Endothelial cell of umbilical vein (primary cell): Measurements from ENCODE around the gene SCN2B. TPM values are rescaled to one million over a fixed set of nuclear protein-coding genes. Genes with fewer than 3 reads are reported as not detected.

Experiments
- BruUV-seq: library from RNA; stranded (reverse); fragments of 400-500 nt; replicated peaks from 2 replicates; lab custom pipeline; 2021; lab: Mats Ljungman, UMichigan
- CTCF ChIA-PET: fragments of 300-600, 350-600 bp; sonication (Branson Sonifier 250); formaldehyde crosslinking; loops from one replicate; lab custom pipeline; 2021; ENCODE audit warnings: antibody characterized with exemption, inconsistent platforms; lab: Charles Lee
- POLR2A ChIA-PET: fragments of 300-600, 350-600 bp; sonication (Branson Sonifier 250); formaldehyde crosslinking; loops from one replicate; lab custom pipeline; 2021; ENCODE audit warnings: antibody characterized with exemption, inconsistent platforms; lab: Charles Lee
- DNase-seq: peaks from one replicate; pipeline ENCODE4 v3.0.0-alpha.2; 2011; ENCODE audit warnings: low read depth, low spot score
- FAIRE-seq: peaks from 2 replicates; lab custom pipeline; 2011; peaks lifted over from hg19 to GRCh38; lab: Jason Lieb, UNC
- H2AFZ ChIP-seq: 2 replicates; pipeline ENCODE4 v1.6.0; 2012; ENCODE audit warnings: low read depth, low read length, control low read depth, inconsistent platforms
- H3K27ac ChIP-seq: 2 replicates; pipeline ENCODE4 v1.5.1; 2011; ENCODE audit warnings: low read depth, mild to moderate bottlenecking, control low read depth, low read length, moderate library complexity; ENCODE audit not compliant: insufficient read depth
- H3K27me3 ChIP-seq, 2 experiments: 2 replicates each; pipeline versions ENCODE4 v1.6.0 to v1.6.1; 2011; ENCODE audit warnings: low read length in 2 of 2, mixed read lengths in 1 of 2; ENCODE audit not compliant: control insufficient read depth in 2 of 2, insufficient read depth in 2 of 2
- H3K36me3 ChIP-seq, 2 experiments: 2 replicates in 1 of 2; 3 replicates in 1 of 2; pipeline ENCODE4 v1.5.1; 2011; ENCODE audit warnings: low read length in 2 of 2, mild to moderate bottlenecking in 1 of 2, moderate library complexity in 1 of 2; ENCODE audit not compliant: control insufficient read depth in 2 of 2, insufficient read depth in 2 of 2; ENCODE audit errors: extremely low read depth in 1 of 2
- H3K4me1 ChIP-seq: 3 replicates; pipeline ENCODE4 v1.5.1; 2011; ENCODE audit warnings: mild to moderate bottlenecking, low read length; ENCODE audit not compliant: control insufficient read depth, insufficient read depth; ENCODE audit errors: extremely low read depth
- H3K4me2 ChIP-seq: 2 replicates; pipeline ENCODE4 v1.6.1; 2011; ENCODE audit warnings: low read length, control low read depth, mixed read lengths; ENCODE audit not compliant: insufficient read depth
- H3K4me3 ChIP-seq, 3 experiments: fragments of 200-600 bp in 1 of 3; sonication (generic), shearing (Covaris generic) in 1 of 3; replicated peaks in 1 of 3; 2 replicates each; pipeline ENCODE4 v1.5.1; 2011 to 2016; ENCODE audit warnings: control low read depth in 3 of 3, low read length in 3 of 3, mild to moderate bottlenecking in 2 of 3, inconsistent platforms in 1 of 3, low read depth in 1 of 3, moderate library complexity in 1 of 3; ENCODE audit not compliant: insufficient read depth in 1 of 3
- H3K79me2 ChIP-seq: 2 replicates; pipeline ENCODE4 v1.6.0; 2012; ENCODE audit warnings: low read length, inconsistent platforms; ENCODE audit not compliant: control insufficient read depth, insufficient read depth
- H3K9ac ChIP-seq: replicated peaks from 2 replicates; pipeline ENCODE3; 2011; ENCODE audit warnings: low read length, control low read depth; ENCODE audit not compliant: insufficient read depth; ENCODE audit errors: extremely low read depth
- H3K9me1 ChIP-seq: replicated peaks from 3 replicates; pipeline ENCODE4 v1.6.0; 2011; ENCODE audit warnings: mild to moderate bottlenecking, low read length; ENCODE audit not compliant: control insufficient read depth, insufficient read depth; ENCODE audit errors: extremely low read depth
- H3K9me3 ChIP-seq: replicated peaks from 2 replicates; pipeline ENCODE4 v1.5.1; 2012; ENCODE audit warnings: low read length, inconsistent platforms; ENCODE audit not compliant: control insufficient read depth, insufficient read depth
- H4K20me1 ChIP-seq: replicated peaks from 2 replicates; pipeline ENCODE3; 2011; ENCODE audit warnings: mild to moderate bottlenecking, low read length; ENCODE audit not compliant: control insufficient read depth, insufficient read depth; ENCODE audit errors: extremely low read depth
- EZH2 ChIP-seq: IDR thresholded peaks from 2 replicates; pipeline ENCODE4 v1.6.1; 2012; ENCODE audit warnings: borderline replicate concordance, low read depth, mild to moderate bottlenecking, moderate library complexity, low read length, inconsistent platforms; ENCODE audit not compliant: severe bottlenecking
- FOS ChIP-seq: IDR thresholded peaks from 2 replicates; pipeline ENCODE4 v1.6.1; 2011; ENCODE audit warnings: mild to moderate bottlenecking, low read length, moderate library complexity, borderline replicate concordance; ENCODE audit not compliant: insufficient read depth
- GATA2 ChIP-seq: IDR thresholded peaks from 2 replicates; pipeline ENCODE4 v1.7.0; 2011; ENCODE audit warnings: low read depth, mild to moderate bottlenecking, moderate library complexity, mixed read lengths, low read length; ENCODE audit not compliant: insufficient read length, insufficient read depth
- JUN ChIP-seq: IDR thresholded peaks from 2 replicates; pipeline ENCODE4 v1.6.1; 2011; ENCODE audit warnings: borderline replicate concordance, low read depth; ENCODE audit not compliant: insufficient read length, insufficient read depth
- MYC ChIP-seq: IDR thresholded peaks from one replicate; pipeline ENCODE4 v1.6.1; 2011; ENCODE audit warnings: mild to moderate bottlenecking, low read depth, low read length
- POLR2A ChIP-seq: IDR thresholded peaks from 2 replicates; pipeline ENCODE4 v1.6.1; 2012; ENCODE audit warnings: low read depth, mild to moderate bottlenecking, control low read depth, low read length
- POLR2AphosphoS5 ChIP-seq: IDR thresholded peaks from 2 replicates; pipeline ENCODE4 v1.6.1; 2012; ENCODE audit warnings: low read depth, mild to moderate bottlenecking, control low read depth, low read length, moderate library complexity; ENCODE audit not compliant: insufficient read depth
- dilution Hi-C: fragments of 300-500 bp; cut with MboI; formaldehyde crosslinking; loops from one replicate; pipeline ENCODE4 v1.15.0; 2019; ENCODE audit warnings: low sequenced_read_pairs; ENCODE audit not compliant: extremely low pct_ligation_motif_present
- intact Hi-C: fragments of 100-400 bp; cut with micrococcal nuclease; formaldehyde crosslinking; loops from one replicate; pipeline ENCODE4 v1.10.0; 2022
- polyA plus RNA-seq, 4 experiments: library from polyadenylated mRNA; depleted of rRNA in 3 of 4; stranded (reverse) in 3 of 4; unstranded in 1 of 4; fragments of >200 nt; gene quantifications; 2 replicates each; pipeline versions ENCODE4 v1.2.1 to v1.2.3, GENCODE V29; 2011 to 2012; ENCODE audit warnings: missing spikeins in 1 of 4
- total RNA-seq: library from RNA; stranded (reverse); gene quantifications from 2 replicates; pipeline ENCODE4 v1.2.3, GENCODE V29; 2021
- TF ChIP-seq, protein P1 (sequence below), 2 donors: IDR thresholded peaks; 1 replicate in 1 of 2; 2 replicates in 1 of 2; pipeline ENCODE4 v1.5.1; 2011; ENCODE audit warnings: low read length in 2 of 2, mild to moderate bottlenecking in 2 of 2, moderate library complexity in 2 of 2, control low read depth in 1 of 2, inconsistent platforms in 1 of 2, low read depth in 1 of 2; ENCODE audit not compliant: insufficient read depth in 1 of 2; ENCODE audit errors: extremely low read depth in 1 of 2
- TF ChIP-seq, protein P2 (sequence below): IDR thresholded peaks from 2 replicates; pipeline ENCODE4 v1.6.1; 2011; ENCODE audit not compliant: insufficient read depth, insufficient read length

Gene SCN2B
- total and polyA plus RNA-seq, 2 donors (not counting 3 experiments of a cell fraction or from before 2014, with no cell fraction given): not detected

DNA sequence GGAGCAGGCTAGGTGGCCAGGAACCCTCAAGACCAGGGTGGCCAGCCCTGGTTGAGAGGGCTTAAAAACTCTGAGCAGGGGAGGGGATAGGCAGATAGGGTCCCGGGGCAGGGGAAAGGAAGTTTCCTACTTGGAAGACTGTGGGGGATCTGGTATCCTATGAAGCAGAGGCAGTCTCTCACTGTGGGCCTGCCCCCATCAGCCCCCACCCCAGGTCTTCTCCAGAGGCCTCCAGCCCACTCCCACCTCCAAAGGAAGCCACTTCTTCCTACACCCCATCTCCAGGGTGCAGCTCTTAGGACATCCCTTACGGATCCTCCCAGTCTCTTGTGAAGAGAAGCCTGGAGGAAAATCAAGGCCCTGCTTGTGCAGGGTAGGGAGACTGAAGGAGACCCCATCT lies 40.1 kb downstream of the SCN2B start:
- H3K27me3 ChIP-seq: peaks cover 6 to 9% of the 10 kb centered on the region in 2 experiments
- no TSS peak for BruUV-seq
- dilution Hi-C loops (no loop called here), intact Hi-C loops (no loop called here)
- no peak overlapping the region for H3K4me3 ChIP-seq
- no peak overlapping the region for H3K4me2 ChIP-seq
- no peaks in the 10 kb centered on the region for H3K36me3 ChIP-seq
- ChIA-PET POLR2A (no interaction called here), CTCF (interaction anchor here (1.3 kb wide), 1 partner anchor 36 kb away, joined by 3 read pairs; no protein-coding TSS in a partner anchor)
- no peaks in the 10 kb centered on the region for H3K79me2 ChIP-seq
- no peaks in the 10 kb centered on the region for H3K9me3 ChIP-seq
- H3K9ac ChIP-seq: no peak overlapping the region
- H4K20me1 ChIP-seq: no peaks in the 10 kb centered on the region
- DNase-seq: no peak
- H3K4me1 ChIP-seq: no peaks in the 10 kb centered on the region
- H3K27ac ChIP-seq: no peak overlapping the region
- H3K9me1 ChIP-seq: no peaks in the 10 kb centered on the region
- no peak for FAIRE-seq
- H2AFZ ChIP-seq: no peak overlapping the region
- TF ChIP-seq, protein P1, sequence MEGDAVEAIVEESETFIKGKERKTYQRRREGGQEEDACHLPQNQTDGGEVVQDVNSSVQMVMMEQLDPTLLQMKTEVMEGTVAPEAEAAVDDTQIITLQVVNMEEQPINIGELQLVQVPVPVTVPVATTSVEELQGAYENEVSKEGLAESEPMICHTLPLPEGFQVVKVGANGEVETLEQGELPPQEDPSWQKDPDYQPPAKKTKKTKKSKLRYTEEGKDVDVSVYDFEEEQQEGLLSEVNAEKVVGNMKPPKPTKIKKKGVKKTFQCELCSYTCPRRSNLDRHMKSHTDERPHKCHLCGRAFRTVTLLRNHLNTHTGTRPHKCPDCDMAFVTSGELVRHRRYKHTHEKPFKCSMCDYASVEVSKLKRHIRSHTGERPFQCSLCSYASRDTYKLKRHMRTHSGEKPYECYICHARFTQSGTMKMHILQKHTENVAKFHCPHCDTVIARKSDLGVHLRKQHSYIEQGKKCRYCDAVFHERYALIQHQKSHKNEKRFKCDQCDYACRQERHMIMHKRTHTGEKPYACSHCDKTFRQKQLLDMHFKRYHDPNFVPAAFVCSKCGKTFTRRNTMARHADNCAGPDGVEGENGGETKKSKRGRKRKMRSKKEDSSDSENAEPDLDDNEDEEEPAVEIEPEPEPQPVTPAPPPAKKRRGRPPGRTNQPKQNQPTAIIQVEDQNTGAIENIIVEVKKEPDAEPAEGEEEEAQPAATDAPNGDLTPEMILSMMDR (IDR thresholded peaks at IDR 0.05; ENCODE audit: extremely low read depth in 1 of 2, insufficient read depth in 1 of 2, low read depth in 1 of 2, low read length in 2 of 2): no peak
- no peak for TF ChIP-seq EZH2
- TF ChIP-seq FOS: no peak
- TF ChIP-seq POLR2A: no peak
- no peak for TF ChIP-seq POLR2AphosphoS5
- TF ChIP-seq, protein P2, sequence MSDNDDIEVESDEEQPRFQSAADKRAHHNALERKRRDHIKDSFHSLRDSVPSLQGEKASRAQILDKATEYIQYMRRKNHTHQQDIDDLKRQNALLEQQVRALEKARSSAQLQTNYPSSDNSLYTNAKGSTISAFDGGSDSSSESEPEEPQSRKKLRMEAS: no peak
- TF ChIP-seq GATA2: no peak
- TF ChIP-seq JUN: no peak
- TF ChIP-seq MYC: no peak
